ENCODE measurements around the gene CDK1.
A peak's percentile ranks its signal among the peaks of the same experiment; 100 is the strongest.
"Not testable (repeated sequence)": the region's sequence is repeated elsewhere in the genome, so short reads cannot be mapped to it uniquely, and the experiment has no call there.

Gene CDK1

DNA sequence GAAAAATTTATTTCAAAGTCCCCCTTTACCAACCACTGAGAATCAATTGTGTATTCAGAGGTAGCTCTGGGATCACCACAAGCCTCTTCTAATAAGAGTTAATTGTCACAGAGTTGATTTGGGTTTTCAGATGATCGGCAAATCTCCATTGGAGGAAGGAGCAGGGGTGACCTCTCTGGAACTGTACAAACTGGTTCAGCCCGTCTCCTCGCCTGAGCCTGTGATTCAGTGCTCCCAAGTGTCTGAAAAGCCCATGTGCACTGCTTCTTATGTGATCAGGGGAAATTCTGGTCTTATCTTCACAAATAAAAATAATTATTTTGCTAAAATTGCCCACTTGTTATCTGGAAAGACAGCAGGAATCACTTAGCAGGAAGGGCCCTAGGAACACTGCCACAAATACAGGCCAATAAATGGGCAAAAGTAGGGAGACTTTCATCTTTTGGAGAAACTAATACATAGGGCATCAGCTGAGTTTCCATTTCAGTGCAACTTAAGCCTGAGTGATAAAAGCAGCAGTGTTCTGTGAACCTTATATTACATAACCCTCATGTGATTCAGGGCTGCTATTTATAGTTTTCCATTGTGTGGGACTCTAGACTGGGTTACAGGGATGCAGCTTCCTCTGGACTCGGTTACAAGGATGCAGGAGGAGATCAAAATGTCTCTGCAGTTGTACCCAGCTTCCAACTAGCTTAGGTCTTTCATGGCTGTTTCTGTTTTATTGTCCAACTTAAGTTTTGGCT, 32.3 kb downstream of the CDK1 start:
- no peak overlapping the region for H3K4me3 Mint-ChIP-seq
- H3K36me3 Mint-ChIP-seq = peaks cover 2% of the 10 kb centered on the region
- DNase-seq = no peak
- H3K4me1 Mint-ChIP-seq = no peaks in the 10 kb centered on the region
- no peaks in the 10 kb centered on the region for H3K27me3 Mint-ChIP-seq
- CTCF ChIA-PET = no interaction called here
- no peaks in the 10 kb centered on the region for H3K9me3 Mint-ChIP-seq
- H3K27ac Mint-ChIP-seq = no peak overlapping the region

DNA sequence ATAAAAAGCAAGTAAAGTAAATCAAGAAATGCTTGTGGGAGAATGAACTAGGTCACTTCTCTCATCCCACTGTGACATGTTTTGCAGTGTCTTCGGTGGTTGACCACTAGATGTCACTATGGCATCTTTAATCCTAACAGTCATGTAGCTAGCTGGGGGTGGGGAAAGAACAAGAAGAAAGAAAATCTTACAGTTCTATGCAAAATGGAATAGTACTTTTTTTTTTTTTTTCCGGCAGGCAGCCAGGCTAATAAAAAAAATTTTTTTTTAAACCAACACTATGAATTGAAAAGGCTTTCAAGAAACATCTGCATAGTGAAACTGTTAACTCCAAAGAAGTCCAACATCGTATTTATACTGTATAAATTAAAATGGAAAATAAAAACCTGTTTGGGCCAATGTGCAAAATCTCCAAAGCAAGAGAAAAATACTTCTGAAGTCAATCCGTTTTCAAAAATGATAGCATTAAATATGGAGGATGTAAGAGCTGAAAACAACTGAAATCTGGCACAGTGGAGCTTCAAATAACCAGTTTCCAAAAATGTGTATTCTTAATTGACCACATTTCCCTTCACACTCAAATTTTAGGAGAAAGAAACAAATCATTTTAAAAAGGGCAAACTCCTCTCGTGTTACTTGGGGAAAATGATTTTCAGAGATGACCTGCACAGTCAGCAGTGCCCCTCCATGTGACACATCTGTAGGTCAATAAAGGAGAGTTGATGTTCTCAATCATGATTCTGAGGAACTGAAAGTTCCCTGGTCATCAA, 38.5 kb downstream of the CDK1 start:
- Mint-ChIP-seq H3K27me3 (peaks cover 10% of the 10 kb centered on the region), H3K9me3 (no peaks in the 10 kb centered on the region), H3K4me1 (no peaks in the 10 kb centered on the region), H3K27ac (no peak overlapping the region), H3K36me3 (no peaks in the 10 kb centered on the region), H3K4me3 (no peak overlapping the region)
- CTCF ChIA-PET = interaction anchor here (0.9 to 1.3 kb wide), 4 partner anchors 126 to 467 kb away, joined by 3 to 6 read pairs (median 4); no protein-coding TSS in a partner anchor
- DNase-seq = peak; percentile 43

DNA sequence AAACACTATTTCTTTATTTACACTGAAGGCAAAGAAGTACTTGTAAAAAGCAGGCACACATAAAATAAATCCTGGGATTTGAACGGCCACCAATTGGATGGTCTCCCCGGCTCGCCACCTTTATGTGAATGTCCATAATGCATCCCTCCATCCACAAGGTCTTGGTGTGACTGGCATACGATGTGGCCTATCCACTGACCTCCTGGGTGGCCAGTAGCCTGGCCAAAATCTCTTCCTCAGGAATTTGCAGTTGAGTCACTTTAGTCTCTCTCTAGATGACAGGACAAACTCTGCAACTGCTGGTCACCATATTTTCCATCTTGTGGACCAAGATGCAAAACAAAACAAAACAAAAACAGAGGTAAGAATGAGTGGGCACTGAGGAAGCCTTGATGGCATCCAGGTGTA, 39.1 kb downstream of the CDK1 start:
- CTCF ChIA-PET = interaction anchor here (0.9 to 1.3 kb wide), 2 partner anchors 151 to 466 kb away, joined by 3 to 4 read pairs; no protein-coding TSS in a partner anchor
- no peak for DNase-seq
- H3K36me3 Mint-ChIP-seq = no peaks in the 10 kb centered on the region
- no peaks in the 10 kb centered on the region for H3K4me1 Mint-ChIP-seq
- no peaks in the 10 kb centered on the region for H3K9me3 Mint-ChIP-seq
- H3K27me3 Mint-ChIP-seq = peaks cover 10% of the 10 kb centered on the region
- no peak overlapping the region for H3K4me3 Mint-ChIP-seq
- no peak overlapping the region for H3K27ac Mint-ChIP-seq

- Mint-ChIP-seq H3K36me3 (no peaks in the 10 kb centered on the region), H3K9me3 (no peaks in the 10 kb centered on the region), H3K27me3 (peaks cover 10% of the 10 kb centered on the region), H3K4me3 (no peak overlapping the region), H3K4me1 (no peaks in the 10 kb centered on the region), H3K27ac (no peak overlapping the region)
- CTCF ChIA-PET = interaction anchor here (0.9 to 1.7 kb wide), 3 partner anchors 11 to 146 kb away, joined by 3 to 5 read pairs (median 3); no protein-coding TSS in a partner anchor
- no peak for DNase-seq
Observed at GRCh38 chr10:60818134-60818770, 40.0 kb downstream of the CDK1 start.

GRCh38 chr10:60819271-60819670, 41.0 kb downstream of the CDK1 start:
- no peaks in the 10 kb centered on the region for H3K9me3 Mint-ChIP-seq
- no peaks in the 10 kb centered on the region for H3K36me3 Mint-ChIP-seq

DNA sequence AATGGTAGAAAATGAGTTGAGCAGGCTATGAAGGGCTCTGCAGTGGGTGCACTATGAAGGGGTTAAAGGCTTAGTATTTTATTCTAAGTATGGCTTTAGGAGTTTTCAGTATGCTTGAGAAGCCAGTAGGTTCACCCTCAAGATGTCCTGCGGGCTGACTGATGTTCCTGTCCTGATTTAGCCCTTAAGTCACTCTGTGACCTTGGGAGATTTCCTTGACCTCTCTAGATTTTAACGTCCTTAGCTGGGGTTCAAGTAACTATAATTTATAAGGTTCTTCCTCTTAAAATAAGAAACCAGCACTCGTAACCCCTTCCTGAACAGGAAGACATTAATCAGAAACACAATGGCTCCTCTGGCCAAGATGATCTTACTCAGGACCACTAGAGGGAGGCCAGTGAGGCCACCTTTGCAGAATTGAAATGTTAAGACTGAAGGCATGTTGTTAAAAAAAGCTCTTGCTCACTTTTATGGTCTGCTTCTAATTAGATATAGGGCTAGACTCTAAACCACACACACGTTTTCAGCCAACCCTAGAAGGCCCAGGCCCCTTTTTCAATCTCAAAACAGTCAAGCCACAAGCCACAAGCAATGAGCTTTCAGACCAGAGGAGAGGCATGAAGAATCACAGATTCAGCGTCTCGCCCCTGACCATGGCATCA, 41.9 kb downstream of the CDK1 start:
- no peak for DNase-seq
- Mint-ChIP-seq H3K4me3 (no peak overlapping the region), H3K4me1 (no peaks in the 10 kb centered on the region), H3K27ac (no peak overlapping the region), H3K36me3 (no peaks in the 10 kb centered on the region), H3K9me3 (no peaks in the 10 kb centered on the region), H3K27me3 (peaks cover 10% of the 10 kb centered on the region)
- CTCF ChIA-PET = interaction anchor here (0.7 to 1.4 kb wide), 4 partner anchors 51 to 464 kb away, joined by 3 to 7 read pairs (median 5); no protein-coding TSS in a partner anchor

More at GRCh38 chr10:60819271-60819670, 41.0 kb downstream of the CDK1 start:
- Mint-ChIP-seq H3K4me1 (no peaks in the 10 kb centered on the region), H3K27me3 (peaks cover 10% of the 10 kb centered on the region), H3K27ac (no peak overlapping the region), H3K4me3 (no peak overlapping the region)
- CTCF ChIA-PET = interaction anchor here (0.9 to 1.7 kb wide), 4 partner anchors 14 to 464 kb away, joined by 3 to 7 read pairs (median 6); no protein-coding TSS in a partner anchor
- no peak for DNase-seq

DNA sequence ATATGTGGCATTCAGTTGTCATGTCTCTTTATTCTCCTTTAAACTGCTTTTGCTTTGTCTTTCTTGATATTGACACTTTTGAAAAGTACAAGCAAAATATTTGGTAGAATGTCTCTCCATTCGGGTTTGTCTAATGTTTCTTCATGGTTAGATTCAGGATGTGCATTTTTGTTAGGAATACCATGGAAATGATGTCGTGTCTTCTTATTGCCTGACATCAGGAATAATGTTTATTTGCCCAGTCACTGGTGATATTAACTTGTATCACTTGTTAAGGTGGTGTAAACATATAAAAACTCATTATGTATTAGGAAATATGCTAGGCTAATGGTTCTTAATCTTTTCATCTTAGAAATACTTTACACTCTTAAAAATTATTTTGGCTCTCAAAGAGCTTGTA, 43.4 kb downstream of the CDK1 start:
- no peak for DNase-seq
- Mint-ChIP-seq H3K27me3 (peaks cover 17% of the 10 kb centered on the region), H3K36me3 (no peaks in the 10 kb centered on the region), H3K27ac (no peak overlapping the region), H3K4me1 (no peaks in the 10 kb centered on the region), H3K4me3 (no peak overlapping the region), H3K9me3 (no peaks in the 10 kb centered on the region)
- CTCF ChIA-PET = interaction anchor here (1.4 kb wide), 1 partner anchor 121 kb away, joined by 3 read pairs; no protein-coding TSS in a partner anchor

DNA sequence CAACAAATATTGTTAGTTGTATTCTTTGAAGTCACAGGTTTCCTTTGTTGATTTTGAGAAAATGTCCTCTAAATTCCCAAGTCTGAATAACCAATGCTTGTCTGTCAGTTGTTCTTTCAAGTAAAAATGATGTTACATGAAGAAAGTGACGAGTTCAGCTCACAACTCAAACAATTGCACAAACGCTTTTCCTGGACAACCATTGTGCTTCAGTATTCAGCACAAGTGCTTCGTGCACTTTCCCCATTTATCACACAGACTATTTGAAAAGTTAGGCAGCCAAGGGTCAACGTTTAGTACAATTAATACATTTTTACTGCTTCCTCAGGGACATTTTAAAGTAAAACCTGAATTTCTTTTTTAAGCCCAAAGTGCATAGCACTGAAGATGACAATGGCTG, 44.5 kb downstream of the CDK1 start:
- Mint-ChIP-seq H3K9me3 (no peaks in the 10 kb centered on the region), H3K27me3 (peaks cover 12% of the 10 kb centered on the region), H3K4me1 (peaks cover 2% of the 10 kb centered on the region), H3K4me3 (no peak overlapping the region), H3K27ac (no peak overlapping the region), H3K36me3 (no peaks in the 10 kb centered on the region)
- no peak for DNase-seq
- CTCF ChIA-PET = interaction anchor here (1.4 kb wide), 1 partner anchor 120 kb away, joined by 3 read pairs; no protein-coding TSS in a partner anchor

GRCh38 chr10:60823324-60823723, 45.0 kb downstream of the CDK1 start:
- Mint-ChIP-seq H3K27me3 (peaks cover 11% of the 10 kb centered on the region), H3K4me1 (peaks cover 8% of the 10 kb centered on the region), H3K4me3 (no peak overlapping the region), H3K27ac (no peak overlapping the region), H3K9me3 (no peaks in the 10 kb centered on the region), H3K36me3 (no peaks in the 10 kb centered on the region)
- DNase-seq = no peak
- CTCF ChIA-PET = no interaction called here

- H3K4me3 Mint-ChIP-seq = no peak overlapping the region
- H3K4me1 Mint-ChIP-seq = peaks cover 10% of the 10 kb centered on the region
- no peaks in the 10 kb centered on the region for H3K9me3 Mint-ChIP-seq
- DNase-seq = no peak
- H3K27me3 Mint-ChIP-seq = peaks cover 7% of the 10 kb centered on the region
- no peaks in the 10 kb centered on the region for H3K36me3 Mint-ChIP-seq
- no peak overlapping the region for H3K27ac Mint-ChIP-seq
- CTCF ChIA-PET = no interaction called here
Observed at GRCh38 chr10:60825520-60825919, 47.2 kb downstream of the CDK1 start.

GRCh38 chr10:60827791-60828488, 49.7 kb downstream of the CDK1 start:
- CTCF ChIA-PET = interaction anchor here (1.1 kb wide), 1 partner anchor 10 kb away, joined by 3 read pairs; no protein-coding TSS in a partner anchor
- no peak for DNase-seq
- Mint-ChIP-seq H3K9me3 (no peaks in the 10 kb centered on the region), H3K4me3 (no peak overlapping the region), H3K27ac (no peak overlapping the region), H3K36me3 (no peaks in the 10 kb centered on the region), H3K4me1 (peaks cover 10% of the 10 kb centered on the region), H3K27me3 (peaks cover 7% of the 10 kb centered on the region)

- H3K36me3 Mint-ChIP-seq = no peaks in the 10 kb centered on the region
- H3K27ac Mint-ChIP-seq = no peak overlapping the region
- peaks cover 7% of the 10 kb centered on the region for H3K27me3 Mint-ChIP-seq
- H3K9me3 Mint-ChIP-seq = no peaks in the 10 kb centered on the region
- H3K4me1 Mint-ChIP-seq = peaks cover 10% of the 10 kb centered on the region
- CTCF ChIA-PET = interaction anchor here (1.1 kb wide), 1 partner anchor 10 kb away, joined by 3 read pairs; no protein-coding TSS in a partner anchor
- DNase-seq = no peak
- H3K4me3 Mint-ChIP-seq = no peak overlapping the region
Observed at GRCh38 chr10:60828489-60828852, 50.2 kb downstream of the CDK1 start.

- H3K9me3 Mint-ChIP-seq, H3K4me3 Mint-ChIP-seq, H3K4me1 Mint-ChIP-seq, H3K27me3 Mint-ChIP-seq, DNase-seq, CTCF ChIA-PET, H3K36me3 Mint-ChIP-seq, H3K27ac Mint-ChIP-seq: not testable (repeated sequence)
Observed at GRCh38 chr10:60832136-60832535, 53.9 kb downstream of the CDK1 start.
